BE2C (cell line): ENCODE results near the gene ZNF777.
A peak's percentile ranks its signal among the peaks of the same experiment; 100 is the strongest.
"Not testable (repeated sequence)": the region's sequence is repeated elsewhere in the genome, so short reads cannot be mapped to it uniquely, and the experiment has no call there.

Source experiments
- DNase-seq: peaks from one replicate; pipeline ENCODE4 v3.0.0-alpha.2; 2020
- H3K27me3 ChIP-seq: fragments of 250-450 bp; sonication (Bioruptor Pico); 2 replicates; pipeline ENCODE4 v1.5.1; 2020; ENCODE audit warnings: mild to moderate bottlenecking
- H3K36me3 ChIP-seq: fragments of 250-450 bp; sonication (Bioruptor Pico); 2 replicates; pipeline ENCODE4 v1.5.1; 2020; ENCODE audit warnings: mild to moderate bottlenecking
- H3K4me1 ChIP-seq: fragments of 250-450 bp; sonication (Bioruptor Pico); 2 replicates; pipeline ENCODE4 v1.5.1; 2020
- H3K4me3 ChIP-seq: 2 replicates; pipeline ENCODE4 v1.5.1; 2011; ENCODE audit warnings: low read depth, low read length
- H3K9me3 ChIP-seq: fragments of 250-450 bp; sonication (Bioruptor Pico); 2 replicates; pipeline ENCODE4 v1.5.1; 2020
- CTCF ChIP-seq: IDR thresholded peaks from 2 replicates; pipeline ENCODE4 v1.5.1; 2012; ENCODE audit warnings: mild to moderate bottlenecking, low read depth, low read length

Gene ZNF777

GRCh38 chr7:149494738-149495368 is 34.0 kb upstream of the ZNF777 start:
- no peak for TF ChIP-seq CTCF
- DNase-seq, result no peak
- no peaks in the 10 kb centered on the region; the same call in 1 of the 2 replicates for H3K27me3 ChIP-seq
- H3K4me1 ChIP-seq, result no peaks in the 10 kb centered on the region
- H3K36me3 ChIP-seq, result peaks cover 32% of the 10 kb centered on the region
- no peaks in the 10 kb centered on the region for H3K9me3 ChIP-seq
- H3K4me3 ChIP-seq, result no peak overlapping the region

- not testable (repeated sequence) for H3K27me3 ChIP-seq, DNase-seq, H3K9me3 ChIP-seq, H3K4me3 ChIP-seq, H3K4me1 ChIP-seq
- peaks cover 41% of the 10 kb centered on the region for H3K36me3 ChIP-seq
Measured at GRCh38 chr7:149493975-149494374, 33.1 kb upstream of the ZNF777 start.

GRCh38 chr7:149493366-149493765 is 32.5 kb upstream of the ZNF777 start:
- no peak overlapping the region for H3K4me3 ChIP-seq
- H3K9me3 ChIP-seq, result no peaks in the 10 kb centered on the region
- no peaks in the 10 kb centered on the region for H3K4me1 ChIP-seq
- no peaks in the 10 kb centered on the region for H3K27me3 ChIP-seq
- no peak for DNase-seq
- no peak for TF ChIP-seq CTCF
- peaks cover 44% of the 10 kb centered on the region for H3K36me3 ChIP-seq

GRCh38 chr7:149490083-149490760 is 29.4 kb upstream of the ZNF777 start:
- TF ChIP-seq CTCF, result no peak
- H3K9me3 ChIP-seq, result no peaks in the 10 kb centered on the region
- H3K36me3 ChIP-seq, result peaks cover 62% of the 10 kb centered on the region
- no peak for DNase-seq
- no peaks in the 10 kb centered on the region for H3K27me3 ChIP-seq
- H3K4me1 ChIP-seq, result no peaks in the 10 kb centered on the region
- no peak overlapping the region for H3K4me3 ChIP-seq

- H3K4me1 ChIP-seq, result no peaks in the 10 kb centered on the region
- peak; percentile 35 for TF ChIP-seq CTCF
- H3K9me3 ChIP-seq, result no peaks in the 10 kb centered on the region
- peaks cover 63% of the 10 kb centered on the region for H3K36me3 ChIP-seq
- H3K27me3 ChIP-seq, result no peaks in the 10 kb centered on the region
- H3K4me3 ChIP-seq, result no peak overlapping the region
- no peak for DNase-seq
Measured at GRCh38 chr7:149489391-149490024, 28.6 kb upstream of the ZNF777 start.

- Histone ChIP-seq H3K36me3 (peaks cover 23% of the 10 kb centered on the region), H3K4me3 (no peak overlapping the region), H3K27me3 (no peaks in the 10 kb centered on the region), H3K9me3 (no peaks in the 10 kb centered on the region), H3K4me1 (no peaks in the 10 kb centered on the region)
- no peak for TF ChIP-seq CTCF
- DNase-seq, result no peak
Measured at GRCh38 chr7:149479568-149479967, 18.7 kb upstream of the ZNF777 start.
